Bronchial epithelial cell (primary cell): ENCODE results near the gene HAL. TPM values are rescaled to one million over a fixed set of nuclear protein-coding genes. Genes with fewer than 3 reads are reported as not detected.
"Not testable (repeated sequence)": the region's sequence is repeated elsewhere in the genome, so short reads cannot be mapped to it uniquely, and the experiment has no call there.

Experiments
- DNase-seq: peaks from one replicate; pipeline ENCODE4 v3.0.0-alpha.2; 2010; ENCODE audit warnings: low read depth
- FAIRE-seq: peaks from 2 replicates; lab custom pipeline; 2011; peaks lifted over from hg19 to GRCh38; lab: Jason Lieb, UNC
- H3K27me3 ChIP-seq: 2 replicates; pipeline ENCODE4 v1.5.1; 2011; ENCODE audit warnings: low read length; ENCODE audit not compliant: control insufficient read depth, insufficient read depth
- H3K36me3 ChIP-seq: 2 replicates; pipeline ENCODE4 v1.5.1; 2011; ENCODE audit warnings: low read length; ENCODE audit not compliant: control insufficient read depth, insufficient read depth
- H3K4me3 ChIP-seq: 2 replicates; pipeline ENCODE4 v1.5.1; 2011; ENCODE audit warnings: mild to moderate bottlenecking, low read depth, low read length, control low read depth
- total RNA-seq: library from RNA; depleted of rRNA; stranded (reverse); fragments of >200 nt; gene quantifications from 2 replicates; pipeline ENCODE4 v1.2.1, GENCODE V29; 2014
- TF ChIP-seq, protein P1 (sequence below): IDR thresholded peaks from 2 replicates; pipeline ENCODE4 v1.5.1; 2011; ENCODE audit warnings: mild to moderate bottlenecking, moderate library complexity, low read length, control low read depth, inconsistent platforms; ENCODE audit not compliant: insufficient read depth, severe bottlenecking

HAL gene
- total RNA-seq, 1 donor from 2014 or later, result 0.79 TPM

DNA sequence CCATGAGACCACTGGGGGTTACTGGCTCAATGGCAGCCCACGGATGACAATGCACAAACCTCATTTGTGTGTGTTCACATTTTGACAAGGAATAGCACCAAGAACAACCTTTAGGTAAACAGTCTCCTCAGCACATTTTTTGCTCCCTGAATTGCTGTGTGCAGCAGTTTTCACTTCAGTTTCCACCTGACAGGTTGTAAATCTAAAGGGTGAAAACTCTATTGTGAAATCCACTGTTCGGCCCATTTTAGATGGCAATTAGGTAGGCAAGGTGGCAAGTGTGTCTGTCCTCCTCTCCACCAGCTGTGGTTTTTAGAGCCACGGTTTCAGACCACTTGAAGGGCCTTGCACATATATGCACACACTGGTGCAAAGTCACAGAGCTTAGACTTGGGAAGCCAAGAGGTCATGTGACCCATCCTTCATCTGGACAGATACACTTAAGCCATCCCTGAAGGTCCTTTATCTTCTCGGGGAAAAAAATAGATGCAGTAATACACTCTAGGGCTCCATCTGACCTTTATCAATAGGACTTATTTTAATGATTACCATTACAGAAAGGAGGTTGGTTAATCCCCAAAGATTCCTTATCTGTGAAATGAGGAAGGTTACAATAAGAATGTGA is 23.2 kb downstream of the HAL start:
- no peak overlapping the region for H3K4me3 ChIP-seq
- TF ChIP-seq, protein P1, sequence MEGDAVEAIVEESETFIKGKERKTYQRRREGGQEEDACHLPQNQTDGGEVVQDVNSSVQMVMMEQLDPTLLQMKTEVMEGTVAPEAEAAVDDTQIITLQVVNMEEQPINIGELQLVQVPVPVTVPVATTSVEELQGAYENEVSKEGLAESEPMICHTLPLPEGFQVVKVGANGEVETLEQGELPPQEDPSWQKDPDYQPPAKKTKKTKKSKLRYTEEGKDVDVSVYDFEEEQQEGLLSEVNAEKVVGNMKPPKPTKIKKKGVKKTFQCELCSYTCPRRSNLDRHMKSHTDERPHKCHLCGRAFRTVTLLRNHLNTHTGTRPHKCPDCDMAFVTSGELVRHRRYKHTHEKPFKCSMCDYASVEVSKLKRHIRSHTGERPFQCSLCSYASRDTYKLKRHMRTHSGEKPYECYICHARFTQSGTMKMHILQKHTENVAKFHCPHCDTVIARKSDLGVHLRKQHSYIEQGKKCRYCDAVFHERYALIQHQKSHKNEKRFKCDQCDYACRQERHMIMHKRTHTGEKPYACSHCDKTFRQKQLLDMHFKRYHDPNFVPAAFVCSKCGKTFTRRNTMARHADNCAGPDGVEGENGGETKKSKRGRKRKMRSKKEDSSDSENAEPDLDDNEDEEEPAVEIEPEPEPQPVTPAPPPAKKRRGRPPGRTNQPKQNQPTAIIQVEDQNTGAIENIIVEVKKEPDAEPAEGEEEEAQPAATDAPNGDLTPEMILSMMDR, result no peak
- FAIRE-seq (no peak), DNase-seq (no peak)
- H3K36me3 ChIP-seq, result no peaks in the 10 kb centered on the region
- H3K27me3 ChIP-seq, result no peaks in the 10 kb centered on the region

DNA sequence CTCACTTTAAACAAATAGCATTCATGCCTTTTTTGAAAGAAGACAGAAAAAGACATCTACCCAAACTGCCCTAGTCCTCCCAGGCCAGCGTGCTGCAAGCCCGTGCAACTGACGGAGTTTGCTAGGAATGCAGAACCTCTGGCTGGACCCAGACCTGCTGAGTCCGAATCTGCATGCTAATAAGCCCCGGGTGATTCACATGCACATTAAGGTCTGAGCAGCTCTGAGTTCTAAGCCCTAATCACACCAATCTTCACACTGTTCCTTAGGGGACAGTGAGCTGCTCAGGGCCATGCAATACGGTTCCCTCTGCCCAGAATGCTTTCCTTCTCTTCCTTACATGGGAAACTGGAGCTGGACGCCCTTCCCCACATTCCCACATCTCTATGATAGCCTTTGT is 25.2 kb downstream of the HAL start:
- FAIRE-seq (peak; percentile 72), DNase-seq (peak; percentile 13)
- no peak overlapping the region for H3K4me3 ChIP-seq
- TF ChIP-seq, protein P1, result no peak
- H3K27me3 ChIP-seq, result no peaks in the 10 kb centered on the region
- no peaks in the 10 kb centered on the region for H3K36me3 ChIP-seq

DNA sequence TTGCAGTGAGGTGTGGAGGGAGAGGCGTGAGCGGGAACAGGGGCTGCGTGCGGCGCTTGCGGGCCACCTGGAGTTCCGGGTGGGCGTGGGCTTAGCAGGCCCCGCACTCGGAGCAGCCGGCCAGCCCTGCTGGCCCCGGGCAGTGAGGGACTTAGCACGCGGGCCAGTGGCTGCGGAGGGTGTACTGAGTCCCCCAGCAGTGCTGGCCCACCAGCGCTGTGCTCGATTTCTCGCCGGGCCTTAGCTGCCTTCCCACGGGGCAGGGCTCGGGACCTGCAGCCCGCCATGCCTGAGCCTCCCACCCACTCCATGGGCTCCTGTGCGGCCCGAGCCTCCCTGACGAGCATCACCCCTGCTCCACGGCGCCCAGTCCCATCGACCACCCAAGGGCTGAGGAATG is 27.0 kb downstream of the HAL start:
- H3K27me3 ChIP-seq, H3K36me3 ChIP-seq, FAIRE-seq, H3K4me3 ChIP-seq, DNase-seq: not testable (repeated sequence)

DNA sequence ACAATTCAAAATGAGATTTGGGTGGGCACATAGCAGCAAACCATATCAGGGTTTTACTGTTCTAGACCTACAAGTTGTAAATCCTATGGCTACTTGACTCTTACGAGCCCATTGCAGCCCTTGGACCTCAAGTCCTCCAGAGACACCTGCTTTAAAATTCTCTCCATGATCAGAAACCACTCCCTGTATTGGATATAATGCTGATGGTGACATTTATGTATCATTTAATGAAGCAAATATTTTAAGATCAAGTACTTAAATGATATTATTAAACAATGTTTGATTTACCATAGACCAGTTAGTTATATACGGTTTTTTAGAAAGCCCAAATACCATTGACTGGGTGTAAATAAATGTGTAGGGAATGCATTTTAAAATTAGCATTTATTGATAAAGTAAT is 28.8 kb downstream of the HAL start:
- H3K27me3 ChIP-seq, result no peaks in the 10 kb centered on the region
- TF ChIP-seq, protein P1, result no peak
- H3K36me3 ChIP-seq, result no peaks in the 10 kb centered on the region
- FAIRE-seq, result no peak
- no peak for DNase-seq
- H3K4me3 ChIP-seq, result no peak overlapping the region

- Histone ChIP-seq H3K36me3 (no peaks in the 10 kb centered on the region), H3K27me3 (no peaks in the 10 kb centered on the region), H3K4me3 (no peak overlapping the region)
- TF ChIP-seq, protein P1, result no peak
- FAIRE-seq (no peak), DNase-seq (no peak)
These were observed 29.8 kb downstream of the HAL start for GRCh38 chr12:95966287-95966870.

GRCh38 chr12:95963096-95963495 is 33.0 kb downstream of the HAL start:
- H3K4me3 ChIP-seq, result no peak overlapping the region
- no peaks in the 10 kb centered on the region for H3K27me3 ChIP-seq
- no peak for DNase-seq
- H3K36me3 ChIP-seq, result no peaks in the 10 kb centered on the region
- TF ChIP-seq, protein P1, result no peak
- FAIRE-seq, result no peak
